Stomach (tissue), 9 donors: ENCODE results near the gene ZMIZ2. TPM values are rescaled to one million over a fixed set of nuclear protein-coding genes. Genes with fewer than 3 reads are reported as not detected.

Experiments
- DNase-seq, 2 donors: peaks; one replicate each; pipeline versions ENCODE4 v3.0.0 to v3.0.0-alpha.2; 2013 to 2019
- H3K27ac ChIP-seq, 5 donors: fragments of 200-600 bp in 4 of 5; sonication (generic) in 4 of 5; one replicate each; pipeline ENCODE4 v1.5.1; 2013 to 2019; ENCODE audit warnings: mild to moderate bottlenecking in 1 of 5, moderate library complexity in 1 of 5
- H3K27me3 ChIP-seq, 3 donors: fragments of 200-600 bp; sonication (generic); one replicate each; pipeline ENCODE4 v1.5.1; 2017 to 2019; ENCODE audit warnings: mixed run types in 1 of 3
- H3K36me3 ChIP-seq, 4 donors: fragments of 200-600 bp; sonication (generic); 1 replicate in 3 of 4; 2 replicates in 1 of 4; pipeline ENCODE4 v1.5.1; 2016 to 2019
- H3K4me1 ChIP-seq, 4 donors: fragments of 200-600 bp; sonication (generic); one replicate each; pipeline ENCODE4 v1.5.1; 2016 to 2019
- H3K4me3 ChIP-seq, 4 donors: fragments of 200-600 bp; sonication (generic) in 3 of 4; one replicate each; pipeline ENCODE4 v1.5.1; 2016 to 2019; ENCODE audit warnings: mild to moderate bottlenecking in 1 of 4
- H3K9me3 ChIP-seq, 4 donors: fragments of 200-600 bp; sonication (generic); one replicate each; pipeline ENCODE4 v1.5.1; 2016 to 2019
- EP300 ChIP-seq: sonication (generic); formaldehyde crosslinking; IDR thresholded peaks from one replicate; pipeline ENCODE4 v1.6.1; 2017; ENCODE audit warnings: antibody characterized with exemption
- POLR2A ChIP-seq, 4 donors: fragments of 450-650 bp; IDR thresholded peaks; one replicate each; pipeline ENCODE4 v1.6.1; 2016; ENCODE audit warnings: antibody characterized with exemption in 4 of 4, control low read depth in 2 of 4, mild to moderate bottlenecking in 1 of 4, moderate library complexity in 1 of 4
- POLR2AphosphoS5 ChIP-seq, 3 donors: sonication (generic); formaldehyde crosslinking; IDR thresholded peaks; one replicate each; pipeline ENCODE4 v1.6.1; 2016; ENCODE audit warnings: antibody characterized with exemption in 3 of 3
- whole genome bisulfite sequencing, 5 donors: extraction: QIAGEN DNeasy Blood & Tissue Kit in 3 of 5; methylation state at CpG; one replicate each; pipeline versions ENCODE4 v1.1.5 to v1.1.7; 2013 to 2018; 5-methylcytosine and 5-hydroxymethylcytosine counted together
- intact Hi-C: fragments of 100-400 bp; cut with DNase I; formaldehyde crosslinking; loops from one replicate; pipeline ENCODE4 v1.15.1; 2023; ENCODE audit warnings: low total_unique reads
- polyA plus RNA-seq, 3 donors: library from polyadenylated mRNA; stranded (reverse); fragments of 200-250 nt; gene quantifications; one replicate each; pipeline ENCODE4 v1.2.3, GENCODE V29; 2013
- total RNA-seq, 5 donors: library from RNA; depleted of rRNA; stranded (reverse); fragments of >200 nt; gene quantifications; one replicate each; pipeline versions ENCODE4 v1.1.0 to v1.2.3, GENCODE V29; 2014 to 2016
- TF ChIP-seq, protein P1 (sequence below), 7 experiments: fragments of 450-650 bp in 4 of 7; fragments of 200-600 bp in 3 of 7; sonication (generic) in 3 of 7; IDR thresholded peaks; one replicate each; pipeline ENCODE4 v1.5.1; 2016 to 2019; ENCODE audit warnings: antibody characterized with exemption in 7 of 7, control low read depth in 2 of 7, mild to moderate bottlenecking in 1 of 7
- donor health status: healthy with polysubstance abuse.
- donor health status: Bipolar disorder and iron deficiency.
- donor health status: healthy.

ZMIZ2 gene
- total and polyA plus RNA-seq, 8 donors, result 14.5 to 108 (median 29.5) TPM

DNA sequence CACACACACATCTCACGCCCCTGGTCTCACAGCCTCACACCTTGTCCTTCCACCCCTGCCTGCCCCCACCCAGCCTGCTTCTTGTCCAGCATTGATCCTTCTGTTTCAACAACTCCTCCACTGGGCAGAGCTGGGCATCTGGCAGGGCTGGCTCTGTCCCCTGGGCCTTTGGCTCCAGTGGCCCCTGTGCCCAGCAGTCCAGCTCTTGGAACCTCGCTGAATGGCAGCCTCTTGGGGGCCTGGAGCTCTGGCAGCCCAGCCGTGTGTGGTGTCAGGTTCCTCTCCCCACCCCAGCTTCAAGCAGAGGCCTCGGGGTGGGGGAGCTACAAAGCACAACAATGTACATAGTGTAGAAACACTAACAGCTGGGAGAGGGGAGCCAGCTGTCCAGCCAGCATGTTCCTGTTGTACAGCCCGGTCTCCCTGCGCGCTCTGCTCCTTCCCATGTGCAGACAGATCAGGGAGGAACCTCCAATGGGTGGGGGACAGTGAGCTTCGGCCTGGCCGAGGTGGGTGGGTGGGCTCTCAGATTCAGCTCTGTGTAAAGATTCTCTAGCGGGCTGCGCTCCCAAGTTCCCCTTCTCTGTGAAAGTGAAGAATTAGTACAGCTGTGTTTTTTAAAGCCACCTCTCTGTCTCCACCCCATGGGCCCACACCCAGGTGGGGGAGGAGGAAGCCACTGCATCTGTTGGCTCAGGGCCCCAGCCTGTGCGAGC, 19.4 kb downstream of the ZMIZ2 start:
- intact Hi-C loops, result loop anchor here (10.0 kb wide), 1 partner anchor 163 kb away; the partner anchor contains the start of gene OGDH
- peak; percentile 55 to 93 for DNase-seq
- Histone ChIP-seq H3K4me1 (peaks cover 33 to 51% (median 38%) of the 10 kb centered on the region in 4 donors), H3K9me3 (no peaks in the 10 kb centered on the region), H3K36me3 (peaks cover 44 to 51% (median 49%) of the 10 kb centered on the region in 4 donors), H3K27ac (peak overlapping the region; percentile 19 to 74 (median 70)), H3K4me3 (peak overlapping the region in 1 of 4 donors; percentile 22), H3K27me3 (no peaks in the 10 kb centered on the region)
- WGBS, 5 donors, result 28 to 43% (median 34%) methylated on average over 6 to 12 of the region's 12 CpGs
- no peak for TF ChIP-seq EP300
- TF ChIP-seq POLR2AphosphoS5 (IDR thresholded peaks at IDR 0.05), result no peak
- TF ChIP-seq, protein P1, sequence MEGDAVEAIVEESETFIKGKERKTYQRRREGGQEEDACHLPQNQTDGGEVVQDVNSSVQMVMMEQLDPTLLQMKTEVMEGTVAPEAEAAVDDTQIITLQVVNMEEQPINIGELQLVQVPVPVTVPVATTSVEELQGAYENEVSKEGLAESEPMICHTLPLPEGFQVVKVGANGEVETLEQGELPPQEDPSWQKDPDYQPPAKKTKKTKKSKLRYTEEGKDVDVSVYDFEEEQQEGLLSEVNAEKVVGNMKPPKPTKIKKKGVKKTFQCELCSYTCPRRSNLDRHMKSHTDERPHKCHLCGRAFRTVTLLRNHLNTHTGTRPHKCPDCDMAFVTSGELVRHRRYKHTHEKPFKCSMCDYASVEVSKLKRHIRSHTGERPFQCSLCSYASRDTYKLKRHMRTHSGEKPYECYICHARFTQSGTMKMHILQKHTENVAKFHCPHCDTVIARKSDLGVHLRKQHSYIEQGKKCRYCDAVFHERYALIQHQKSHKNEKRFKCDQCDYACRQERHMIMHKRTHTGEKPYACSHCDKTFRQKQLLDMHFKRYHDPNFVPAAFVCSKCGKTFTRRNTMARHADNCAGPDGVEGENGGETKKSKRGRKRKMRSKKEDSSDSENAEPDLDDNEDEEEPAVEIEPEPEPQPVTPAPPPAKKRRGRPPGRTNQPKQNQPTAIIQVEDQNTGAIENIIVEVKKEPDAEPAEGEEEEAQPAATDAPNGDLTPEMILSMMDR (IDR thresholded peaks at IDR 0.05), result no peak

DNA sequence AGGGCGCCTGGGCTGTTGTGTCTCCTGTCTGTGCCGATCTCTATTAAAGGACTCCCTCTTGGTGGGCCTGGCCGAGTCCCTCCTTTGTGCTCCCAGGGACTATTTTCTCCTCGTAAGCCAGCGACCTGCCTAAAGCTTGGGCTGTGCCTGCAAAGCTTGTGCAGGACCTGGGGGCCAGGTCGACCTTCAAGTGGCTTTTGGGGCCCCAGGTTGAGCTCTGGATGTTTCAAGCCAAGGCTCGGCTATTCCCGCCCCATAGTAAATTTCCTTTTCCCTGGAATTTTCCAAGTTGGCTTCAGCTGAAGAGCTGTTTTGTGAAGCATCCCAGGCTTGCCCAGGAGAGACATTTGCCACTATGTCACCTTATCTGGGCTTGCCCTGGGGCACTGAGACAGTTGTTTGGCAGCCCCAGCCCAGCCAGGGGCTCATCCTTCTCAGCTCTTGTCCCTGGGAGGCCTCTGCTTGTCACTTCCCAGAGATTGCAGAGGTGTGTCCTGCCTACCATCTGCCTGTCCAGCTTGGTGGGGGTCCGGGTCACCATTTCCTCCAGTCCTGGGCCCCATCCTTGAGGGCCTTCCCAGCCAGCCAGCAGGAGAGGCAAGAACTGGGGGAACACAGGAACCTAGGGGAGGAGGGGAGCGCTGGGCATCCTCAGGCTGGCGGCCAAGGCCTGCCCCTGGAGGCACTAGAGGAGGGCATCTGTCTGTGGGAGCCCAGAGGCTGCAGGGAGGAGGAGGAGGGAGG, 20.2 kb downstream of the ZMIZ2 start:
- Histone ChIP-seq H3K9me3 (no peaks in the 10 kb centered on the region), H3K27ac (peak overlapping the region in 4 of 5 donors; percentile 20 to 74 (median 72)), H3K36me3 (peaks cover 37 to 43% (median 42%) of the 10 kb centered on the region in 4 donors), H3K4me1 (peaks cover 33 to 51% (median 38%) of the 10 kb centered on the region in 4 donors), H3K27me3 (no peaks in the 10 kb centered on the region), H3K4me3 (peak overlapping the region in 1 of 4 donors; percentile 22)
- intact Hi-C loops, result loop anchor here (10.0 kb wide), 1 partner anchor 164 kb away; the partner anchor contains the start of gene OGDH
- peak in 1 of 2 donors; percentile 41 for DNase-seq
- TF ChIP-seq POLR2A (IDR thresholded peaks at IDR 0.05) (no peak), EP300 (no peak), POLR2AphosphoS5 (IDR thresholded peaks at IDR 0.05) (no peak)
- TF ChIP-seq, protein P1 (IDR thresholded peaks at IDR 0.05), result no peak
- 52 to 67% (median 59%) methylated on average over 10 to 11 of the region's 11 CpGs for WGBS, 5 donors

DNA sequence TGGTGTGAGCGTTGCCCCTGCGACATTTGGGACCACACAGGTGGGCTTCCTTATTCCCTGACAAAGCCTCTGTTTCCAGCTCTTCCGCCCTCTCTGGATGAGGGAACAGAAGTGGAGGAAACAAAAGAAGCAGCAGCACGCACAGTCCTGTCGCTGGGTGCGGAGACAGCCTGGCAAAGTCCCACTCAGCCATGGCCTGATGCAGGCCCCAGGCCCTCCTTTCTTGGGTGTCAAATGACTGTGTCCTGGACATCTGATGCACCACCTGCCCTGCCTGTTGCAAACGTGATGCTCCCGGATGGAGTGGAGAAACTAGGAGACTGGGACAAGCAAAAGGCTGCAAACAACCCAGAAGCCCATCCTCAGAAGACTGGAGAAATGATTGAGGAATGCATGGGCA, 20.7 kb downstream of the ZMIZ2 start:
- H3K36me3 ChIP-seq, result peaks cover 31 to 38% (median 36%) of the 10 kb centered on the region in 4 donors
- peaks cover 33 to 51% (median 38%) of the 10 kb centered on the region in 4 donors for H3K4me1 ChIP-seq
- H3K27ac ChIP-seq, result peak overlapping the region in 4 of 5 donors; percentile 20 to 74 (median 72)
- no peak overlapping the region for H3K4me3 ChIP-seq
- intact Hi-C loops, result loop anchor here (10.0 kb wide), 1 partner anchor 165 kb away; the partner anchor contains the start of gene OGDH
- no peaks in the 10 kb centered on the region for H3K27me3 ChIP-seq
- no peak for DNase-seq
- H3K9me3 ChIP-seq, result no peaks in the 10 kb centered on the region
- 67 to 81% (median 77%) methylated on average over 8 of the region's 8 CpGs for WGBS, 5 donors
- TF ChIP-seq POLR2AphosphoS5 (IDR thresholded peaks at IDR 0.05) (no peak), POLR2A (IDR thresholded peaks at IDR 0.05) (no peak), EP300 (no peak)
- TF ChIP-seq, protein P1 (IDR thresholded peaks at IDR 0.05), result no peak

DNA sequence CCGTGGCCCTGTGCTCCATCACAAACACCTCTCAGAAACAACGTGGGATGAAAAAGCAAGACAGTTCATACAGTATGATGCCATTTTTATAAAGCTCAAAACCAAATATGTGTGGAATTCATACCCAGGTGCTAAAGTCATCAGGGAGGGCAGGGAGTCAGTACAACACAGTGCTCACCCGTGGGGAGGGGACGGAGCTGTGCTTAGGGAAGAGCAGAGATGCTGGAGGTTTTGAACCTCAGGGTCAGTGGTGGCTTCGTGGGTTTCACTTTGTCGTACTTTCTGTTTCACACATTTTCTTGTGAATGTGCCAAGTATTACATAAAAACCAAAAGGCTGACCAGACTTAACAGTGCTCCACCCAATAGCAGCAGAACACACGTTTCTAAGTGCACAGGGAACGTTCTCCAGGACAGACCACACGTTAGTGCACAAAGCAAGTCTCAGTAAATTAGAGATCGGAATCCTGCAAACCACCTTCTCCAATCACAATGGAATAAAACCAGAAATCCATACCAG, 21.2 kb downstream of the ZMIZ2 start:
- Histone ChIP-seq H3K27me3 (no peaks in the 10 kb centered on the region), H3K4me3 (no peak overlapping the region), H3K4me1 (peaks cover 33 to 49% (median 38%) of the 10 kb centered on the region in 4 donors), H3K9me3 (no peaks in the 10 kb centered on the region), H3K27ac (peak overlapping the region in 4 of 5 donors; percentile 20 to 74 (median 72)), H3K36me3 (peaks cover 26 to 33% (median 31%) of the 10 kb centered on the region in 4 donors)
- DNase-seq, result peak in 1 of 2 donors; percentile 60
- peak; percentile 23 to 26 (median 26) for TF ChIP-seq POLR2AphosphoS5 (IDR thresholded peaks at IDR 0.05)
- TF ChIP-seq POLR2A (IDR thresholded peaks at IDR 0.05), result no peak
- WGBS, 5 donors, result 6 to 16% (median 10%) methylated on average over 10 of the region's 10 CpGs
- intact Hi-C loops, result loop anchor here (10.0 kb wide), 1 partner anchor 165 kb away; the partner anchor contains the start of gene OGDH
